GM18526 (cell line): Measurements from ENCODE around the gene MACROD2.

Experiments
- POLR2A ChIP-seq: IDR thresholded peaks from 3 replicates; pipeline ENCODE4 v1.6.1; 2011; ENCODE audit not compliant: insufficient read length; ENCODE audit errors: extremely low read depth

Gene MACROD2

DNA sequence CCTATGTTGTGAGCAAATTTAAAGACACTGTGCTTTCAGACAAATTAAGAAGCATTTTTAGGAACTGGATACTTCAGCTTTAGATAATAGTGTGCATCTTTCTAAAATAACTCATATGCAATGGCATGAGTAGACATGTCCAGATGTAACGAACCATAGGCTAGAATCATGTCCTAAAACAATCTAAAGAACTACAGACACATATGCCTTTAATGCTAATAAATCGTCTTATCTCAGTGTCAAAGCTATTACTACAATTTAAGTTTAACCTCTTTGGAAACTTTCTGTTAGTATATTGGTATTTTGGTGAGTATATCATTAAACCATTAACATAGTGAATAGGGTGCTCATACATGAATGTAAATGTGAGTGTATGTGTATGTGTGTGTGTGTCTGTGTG lies 1250.6 kb downstream of the MACROD2 start:
- TF ChIP-seq POLR2A = no peak

DNA sequence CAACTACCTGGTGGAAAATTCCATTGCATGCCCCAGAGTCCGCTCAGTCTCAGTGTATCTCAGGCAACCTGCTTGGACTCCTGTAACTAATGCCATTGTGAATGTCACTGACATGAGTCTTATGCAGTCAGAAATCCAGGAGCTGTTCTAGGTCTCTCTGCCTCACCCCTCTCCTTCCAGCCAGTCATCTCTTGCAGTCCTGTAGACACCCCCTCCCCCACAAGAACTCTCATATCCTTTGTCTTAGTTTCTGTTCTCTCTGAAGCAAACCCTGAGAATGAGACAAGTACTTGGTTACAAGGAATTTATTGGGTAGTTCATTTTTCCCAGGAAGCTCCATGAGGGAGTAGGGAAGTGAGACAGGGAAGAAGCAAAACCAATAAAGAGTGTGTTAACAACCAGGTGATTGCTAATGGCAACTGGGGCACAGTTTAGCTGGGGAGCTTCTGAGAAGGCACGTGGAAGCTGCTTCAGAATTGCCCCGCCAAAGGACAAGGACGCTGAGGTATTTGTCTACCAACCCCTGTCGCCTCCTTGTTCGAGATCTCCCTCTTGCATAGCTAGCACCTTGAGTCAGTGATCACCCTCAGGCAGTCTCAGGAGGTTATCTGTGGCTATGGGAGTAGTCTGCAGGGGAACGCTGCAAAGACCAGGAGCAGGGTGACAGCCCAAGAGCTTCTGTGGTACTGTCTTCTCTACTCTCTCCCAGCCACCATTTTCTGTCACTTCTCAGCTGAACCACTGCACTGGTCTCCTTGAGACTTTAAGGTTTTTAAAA lies 1253.5 kb downstream of the MACROD2 start:
- no peak for TF ChIP-seq POLR2A

DNA sequence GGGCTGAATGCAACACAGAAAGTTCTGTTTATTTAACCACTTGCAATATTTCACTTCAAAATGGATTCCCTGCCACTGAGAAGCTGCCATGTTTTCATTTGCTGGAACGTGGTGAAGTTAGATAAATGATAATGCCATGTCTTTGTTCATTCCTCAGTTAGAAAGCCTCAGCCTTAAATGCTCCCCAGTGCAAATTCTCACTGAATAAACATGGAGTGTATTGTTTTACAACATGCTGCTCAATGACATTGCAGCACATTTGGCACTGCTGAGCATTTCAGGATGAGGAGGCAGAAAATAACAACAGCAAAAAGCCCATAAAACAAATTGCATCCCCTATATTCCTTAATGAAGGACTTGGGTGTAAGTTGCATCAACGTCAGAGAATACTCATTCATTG lies 1255.9 kb downstream of the MACROD2 start:
- no peak for TF ChIP-seq POLR2A

DNA sequence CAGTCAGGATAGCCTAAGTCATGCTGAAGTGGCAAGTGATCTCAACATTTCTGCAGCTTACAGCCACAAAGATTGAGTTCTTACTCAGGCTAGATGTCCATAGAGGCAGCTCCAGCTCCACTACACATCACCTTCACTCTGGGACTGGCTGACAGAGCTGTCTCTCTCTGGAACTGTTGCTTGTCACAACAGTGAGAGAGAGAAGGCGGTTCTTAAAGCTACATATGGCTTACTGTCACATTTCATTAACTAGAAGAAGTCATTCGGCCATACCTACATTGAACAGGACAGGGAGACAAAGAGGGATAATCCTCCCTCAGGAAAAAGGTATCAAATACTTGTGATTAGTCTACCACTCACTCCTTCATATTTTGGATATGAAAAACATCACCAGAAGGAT lies 1257.0 kb downstream of the MACROD2 start:
- TF ChIP-seq POLR2A = no peak

DNA sequence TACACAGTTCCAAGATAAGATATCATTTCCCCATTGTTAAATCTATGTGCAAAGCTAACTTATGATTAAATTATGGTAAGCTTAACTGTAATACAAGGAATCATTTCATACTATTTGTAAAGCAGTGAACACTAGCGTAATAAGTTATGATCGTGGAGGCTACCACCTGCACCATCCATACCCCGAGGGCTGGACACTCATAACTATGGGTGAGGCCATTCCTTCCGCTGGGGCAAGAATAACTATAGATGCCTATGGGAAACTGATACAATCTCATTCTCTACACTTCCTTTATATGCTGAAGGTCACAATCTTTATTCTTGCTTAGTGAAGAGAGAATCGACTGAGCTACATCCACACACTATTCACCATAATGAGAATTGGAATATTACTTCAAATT lies 1258.1 kb downstream of the MACROD2 start:
- no peak for TF ChIP-seq POLR2A

DNA sequence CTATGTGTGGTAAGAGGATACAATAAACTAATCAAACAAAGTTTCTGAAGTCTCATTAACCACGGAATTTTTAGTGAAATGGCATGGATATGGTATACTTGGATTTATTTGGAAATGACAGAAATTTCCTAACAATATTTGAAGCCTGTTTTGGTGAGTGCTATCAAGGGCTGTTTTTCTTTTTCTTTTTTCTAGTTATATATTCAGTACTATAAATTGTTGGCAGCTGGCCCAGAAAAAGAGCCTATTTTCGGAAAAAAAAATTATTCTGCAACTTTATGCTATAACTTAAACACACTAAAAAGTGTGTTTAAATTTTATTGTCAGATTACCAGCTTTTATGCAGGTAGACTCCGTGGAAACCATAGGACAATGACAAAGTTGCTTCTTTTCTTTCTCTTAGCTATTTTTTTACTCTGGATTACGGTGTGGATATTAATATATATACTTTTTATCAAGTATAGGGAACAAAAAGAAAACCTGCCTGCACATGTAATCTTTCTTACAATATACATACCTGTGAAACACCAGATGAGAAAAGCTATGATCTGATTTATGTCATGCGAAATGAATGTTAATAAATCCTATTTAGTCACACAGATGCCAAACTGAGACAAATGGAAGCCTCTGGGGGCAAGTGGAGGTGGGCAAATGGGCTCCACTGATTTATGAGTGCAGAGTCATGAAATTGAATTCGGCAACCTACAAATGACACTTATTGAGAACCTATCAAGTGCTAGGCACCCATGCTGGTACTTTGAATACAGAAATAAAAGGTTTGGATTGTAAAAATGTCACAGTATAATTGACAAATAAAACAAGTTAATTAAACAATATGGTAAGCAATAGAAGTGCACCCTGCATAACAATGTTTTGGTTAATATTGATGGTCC lies 1261.6 kb downstream of the MACROD2 start:
- TF ChIP-seq POLR2A = no peak

DNA sequence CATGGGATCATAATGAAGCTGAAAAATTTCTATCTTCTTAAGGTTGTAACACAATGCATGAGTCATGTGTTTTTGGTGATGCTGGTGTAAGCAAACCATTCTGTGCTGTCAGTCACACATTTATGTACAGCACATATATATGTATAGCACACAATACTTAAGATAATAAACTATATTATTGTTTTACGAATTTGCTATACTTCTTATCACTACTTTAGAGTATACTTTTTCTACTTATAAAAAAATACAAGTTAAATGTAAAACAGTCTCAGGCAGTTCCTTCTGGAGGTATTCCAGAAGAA lies 1262.2 kb downstream of the MACROD2 start:
- no peak for TF ChIP-seq POLR2A

DNA sequence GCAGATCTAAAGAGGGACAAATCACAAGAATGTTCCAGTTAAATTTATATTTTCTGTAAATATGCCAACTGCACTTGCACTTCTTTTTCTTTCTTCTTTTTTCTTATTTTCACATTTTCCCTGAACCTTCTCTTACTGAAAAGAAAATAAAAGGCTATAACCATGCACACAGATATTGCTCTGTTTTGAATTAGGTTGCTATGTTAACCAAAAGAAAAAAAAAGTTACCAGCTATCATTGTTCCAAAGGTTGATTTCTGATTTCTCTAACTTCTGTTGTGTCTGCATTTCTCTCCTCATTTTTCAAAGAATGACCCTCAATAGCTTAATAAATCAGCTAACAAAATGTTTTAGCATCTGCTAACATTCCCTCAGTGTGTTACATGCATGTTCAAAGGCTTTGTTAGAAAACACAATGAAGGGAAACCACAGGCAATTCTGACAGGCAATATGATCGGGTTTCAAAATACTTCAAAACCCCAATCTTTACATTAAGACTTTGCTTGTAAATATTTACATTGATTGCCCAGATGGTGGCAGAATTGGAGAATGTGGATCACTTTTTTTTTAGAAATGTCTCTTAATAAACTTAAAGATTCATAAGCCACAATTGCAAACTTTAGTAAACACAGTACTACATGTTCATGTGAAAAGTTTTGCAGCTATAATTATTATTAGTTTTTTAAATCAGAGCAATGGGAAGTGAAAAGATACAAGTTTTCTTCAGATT lies 1270.4 kb downstream of the MACROD2 start:
- no peak for TF ChIP-seq POLR2A

DNA sequence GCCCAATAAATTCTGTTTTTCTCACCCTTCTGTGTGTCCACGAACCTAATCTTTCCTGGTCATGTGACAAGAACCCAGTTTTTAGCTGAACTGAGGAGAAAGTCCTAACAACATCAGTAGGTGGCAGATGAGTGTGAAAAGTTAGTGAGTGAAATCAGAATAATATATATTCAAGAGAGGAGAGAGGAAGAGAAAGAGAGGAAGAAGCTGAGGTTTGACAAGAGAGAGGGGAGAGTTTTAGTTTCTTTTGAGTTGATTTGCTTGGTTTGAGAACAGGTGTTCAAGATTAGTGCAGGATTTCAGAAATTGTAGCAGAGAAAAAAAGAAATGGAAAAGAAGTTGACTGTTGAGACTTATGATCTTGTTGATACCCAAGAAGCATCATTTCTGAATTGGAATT lies 1272.6 kb downstream of the MACROD2 start:
- no peak for TF ChIP-seq POLR2A

DNA sequence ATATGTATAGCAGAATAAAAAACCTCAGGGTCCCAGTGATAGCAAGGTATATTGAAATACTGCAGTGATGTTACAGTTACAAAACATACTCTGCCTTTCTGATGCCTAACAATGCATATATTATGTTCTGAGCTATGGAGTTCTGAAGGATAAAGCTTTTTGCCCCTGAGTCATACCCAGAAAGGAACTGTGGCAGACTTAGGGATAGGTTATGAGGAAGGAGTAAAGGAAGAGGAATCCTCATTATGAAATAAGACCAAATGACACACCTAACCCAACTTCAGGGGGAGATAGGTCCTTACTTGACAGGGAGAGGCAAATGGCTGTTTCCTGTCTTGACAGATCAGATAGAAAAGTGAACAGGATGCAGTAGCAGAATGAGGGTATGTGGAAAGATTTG lies 1282.7 kb downstream of the MACROD2 start:
- no peak for TF ChIP-seq POLR2A

DNA sequence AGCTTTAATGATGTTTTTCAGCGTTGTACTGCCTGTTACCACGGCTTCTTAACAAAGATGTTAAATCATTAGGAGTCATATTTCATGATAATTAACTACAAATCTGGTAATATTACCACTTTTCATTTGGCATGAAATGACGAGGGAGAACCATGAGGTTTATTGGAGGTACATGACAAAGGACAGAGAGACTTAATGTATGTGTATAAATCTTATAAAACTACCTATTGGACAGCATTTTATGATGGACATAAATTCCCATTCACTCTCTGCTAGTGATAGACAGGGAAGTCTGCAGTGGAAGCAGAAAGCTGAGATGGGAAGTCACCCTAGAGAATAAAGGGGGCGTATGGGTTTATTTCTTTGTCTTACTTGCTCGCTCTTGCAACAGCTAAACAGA lies 1292.0 kb downstream of the MACROD2 start:
- no peak for TF ChIP-seq POLR2A

DNA sequence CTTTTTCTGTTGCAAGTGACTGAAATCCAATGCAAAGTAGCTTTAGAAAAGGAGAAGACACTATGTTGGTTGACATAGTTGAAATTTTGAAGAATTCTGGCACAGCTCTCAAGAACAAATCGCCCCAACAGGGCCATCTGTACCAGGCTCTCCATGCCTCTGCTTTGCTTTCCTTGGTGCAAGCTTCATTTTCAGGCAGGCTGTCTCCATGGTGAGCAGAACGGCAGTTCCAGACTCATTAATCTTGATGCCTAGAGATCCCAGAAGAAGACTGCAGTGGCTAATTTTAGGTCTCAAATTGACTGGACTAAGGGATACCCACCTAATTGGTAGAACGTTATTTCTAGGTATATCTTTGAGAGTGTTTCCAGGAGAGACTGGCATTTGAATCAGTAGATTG lies 1292.8 kb downstream of the MACROD2 start:
- no peak for TF ChIP-seq POLR2A

DNA sequence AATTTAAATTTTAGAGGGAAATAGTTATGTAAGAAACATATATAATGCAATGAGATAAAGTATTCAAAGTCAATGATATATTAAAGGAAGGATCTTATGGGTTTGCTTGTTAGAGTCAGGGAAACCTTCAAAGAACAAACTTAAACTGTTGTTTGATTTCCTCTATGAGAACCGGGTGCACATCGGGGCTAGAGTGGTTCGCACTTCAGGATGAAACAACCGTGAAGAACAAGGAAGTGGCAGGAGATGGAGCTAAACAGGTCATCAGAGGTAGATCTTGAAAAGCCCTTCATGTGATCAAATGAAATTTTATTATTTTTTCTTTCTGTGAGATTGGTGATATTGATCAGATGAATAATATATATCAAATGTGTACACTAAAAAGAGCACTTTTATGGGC lies 1294.0 kb downstream of the MACROD2 start:
- TF ChIP-seq POLR2A = no peak

DNA sequence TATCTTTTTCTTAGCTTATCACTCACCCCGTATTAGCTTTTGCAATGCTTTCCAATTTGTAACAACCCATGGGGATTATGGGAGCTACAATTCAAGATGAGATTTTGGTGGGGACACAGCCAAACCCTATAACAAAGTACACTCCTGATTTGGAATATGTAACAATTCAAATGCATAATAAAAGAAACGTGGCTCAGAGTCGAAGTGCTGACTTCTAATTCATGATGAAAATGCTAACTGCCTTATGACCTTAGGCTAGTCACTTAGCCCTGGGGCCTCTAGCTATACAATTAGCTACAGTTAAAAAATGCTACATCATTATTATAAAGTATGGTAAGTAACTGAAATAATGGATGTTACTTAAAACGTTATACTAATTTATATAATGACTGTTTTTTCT lies 1297.1 kb downstream of the MACROD2 start:
- no peak for TF ChIP-seq POLR2A

DNA sequence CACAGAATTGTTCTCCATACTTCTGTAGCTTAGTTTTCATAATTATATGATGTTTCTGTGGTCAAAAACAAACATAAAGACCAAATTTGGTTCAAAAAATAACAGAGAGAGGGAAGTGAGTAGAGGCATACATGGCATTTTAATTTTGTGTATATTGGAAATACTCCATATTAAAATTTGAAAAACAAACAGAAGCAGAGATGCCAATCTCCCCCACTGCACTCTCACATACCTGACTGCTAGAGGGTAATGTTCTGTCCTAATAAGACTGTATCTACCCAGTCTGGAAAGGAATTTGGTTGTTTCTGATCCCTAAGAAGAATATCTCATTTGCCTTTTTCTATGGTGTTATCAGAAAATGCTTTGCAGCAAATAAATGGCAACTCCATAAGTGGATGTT lies 1301.1 kb downstream of the MACROD2 start:
- no peak for TF ChIP-seq POLR2A

DNA sequence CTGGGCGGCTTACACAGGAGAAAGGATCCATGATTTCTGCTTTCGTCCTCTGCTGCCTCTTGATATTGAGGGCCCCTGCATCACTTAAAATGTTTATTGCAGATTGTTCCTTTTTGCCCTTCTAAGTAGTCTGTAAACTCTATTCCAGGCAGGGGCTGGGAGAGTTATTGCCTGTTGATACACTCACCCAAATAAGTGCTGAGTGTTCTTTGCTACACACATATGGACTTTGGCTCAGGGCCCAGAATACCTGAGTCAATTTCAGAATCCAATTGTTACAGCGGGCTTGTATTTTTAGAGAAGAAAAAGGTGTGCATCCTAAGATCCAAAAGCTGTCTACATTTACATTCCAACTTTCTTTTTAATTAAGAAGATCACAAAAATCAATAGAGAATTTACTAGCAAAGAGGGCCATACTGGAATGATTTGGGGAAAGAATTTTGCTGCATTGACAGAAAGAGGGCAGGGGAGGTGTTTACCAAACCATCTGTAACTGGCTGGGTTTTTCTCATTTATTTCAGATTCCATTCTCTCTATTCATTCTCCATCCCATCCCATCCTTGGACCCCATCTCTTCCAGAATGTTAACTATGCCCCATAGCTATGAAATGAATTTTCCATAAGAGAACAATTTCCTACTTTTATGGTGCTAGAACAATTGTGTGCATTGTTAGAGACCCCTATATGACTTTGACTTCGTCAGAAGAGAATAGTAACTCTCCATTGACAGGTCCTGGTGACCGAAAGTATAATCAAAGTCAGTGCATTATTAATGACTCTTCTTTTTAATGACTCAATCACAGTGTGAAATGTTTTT lies 1302.0 kb downstream of the MACROD2 start:
- TF ChIP-seq POLR2A = no peak

DNA sequence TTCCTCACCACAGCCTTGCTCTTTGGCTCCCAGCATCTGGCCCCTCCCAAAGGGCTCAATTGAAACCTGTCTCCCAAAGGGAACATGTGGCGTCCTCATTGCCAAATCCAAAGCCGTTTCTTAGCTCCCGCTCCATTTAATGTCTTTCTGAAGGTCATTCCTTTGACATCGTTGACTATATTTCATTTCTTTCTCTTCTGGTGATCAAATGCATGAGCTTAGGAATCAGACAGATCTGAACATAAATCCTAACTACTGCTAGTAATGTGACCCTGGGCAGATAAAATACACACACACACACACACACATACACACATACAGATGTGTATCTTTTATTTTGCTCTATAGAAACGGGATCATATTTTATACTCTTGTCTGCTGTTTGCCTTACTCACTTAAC lies 1306.8 kb downstream of the MACROD2 start:
- TF ChIP-seq POLR2A = no peak
